HCT116 (cell line): Measurements from ENCODE around the gene ZMYND19. TPM values are rescaled to one million over a fixed set of nuclear protein-coding genes. Genes with fewer than 3 reads are reported as not detected.

Experiments
- ATAC-seq: fragments of 200-7000 bp; cut with Tn5 transposase; 2 replicates; pipeline ENCODE4 v1.9.1; 2020; ENCODE audit warnings: mild to moderate bottlenecking, moderate library complexity
- BruUV-seq: library from RNA; stranded (reverse); fragments of 400-500 nt; replicated peaks from 2 replicates; lab custom pipeline; 2021; lab: Mats Ljungman, UMichigan
- CTCF ChIA-PET: fragments of 300-600 bp; sonication (Branson Sonifier 250); formaldehyde crosslinking; loops from one replicate; lab custom pipeline; 2021; ENCODE audit warnings: antibody characterized with exemption; lab: Charles Lee
- POLR2A ChIA-PET: fragments of 300-600, 350-600 bp; sonication (Branson Sonifier 250); formaldehyde crosslinking; loops from one replicate; lab custom pipeline; 2021; ENCODE audit warnings: antibody characterized with exemption; lab: Charles Lee
- RAD21 ChIA-PET, 2 experiments: fragments of 300-600 bp; sonication (Branson Sonifier 250); formaldehyde crosslinking; loops; one replicate each; lab custom pipeline; 2023; ENCODE audit warnings: low total read pairs in 2 of 2; ENCODE audit not compliant: uncharacterized antibody in 2 of 2, unreplicated experiment in 2 of 2, low non-redundant PET in 1 of 2; lab: Charles Lee
- DNase-seq: peaks from one replicate; pipeline ENCODE4 v3.0.0-alpha.2; 2010; ENCODE audit warnings: low read depth, low spot score
- H2AFZ ChIP-seq: fragments of 200-600 bp; shearing (Covaris generic), sonication (generic); 2 replicates; pipeline ENCODE4 v1.6.1; 2017; ENCODE audit warnings: low read depth, mixed run types, mixed read lengths, antibody characterized with exemption, low read length; ENCODE audit not compliant: poor library complexity, severe bottlenecking
- H3K27ac ChIP-seq: 2 replicates; pipeline ENCODE4 v1.5.1; 2012; ENCODE audit warnings: low read depth, low read length
- H3K27me3 ChIP-seq: fragments of 200-600 bp; sonication (generic); 2 replicates; pipeline ENCODE4 v1.6.1; 2016; ENCODE audit warnings: mixed run types, low read length, mixed read lengths; ENCODE audit not compliant: insufficient read depth
- H3K36me3 ChIP-seq, 2 experiments: fragments of 200-500 bp in 1 of 2; fragments of 200-600 bp in 1 of 2; sonication (Bioruptor generic) in 1 of 2; sonication (generic) in 1 of 2; 2 replicates each; pipeline versions ENCODE4 v1.5.1 to v1.6.1; 2014 to 2016; ENCODE audit warnings: low read length in 2 of 2, inconsistent platforms in 1 of 2, mixed read lengths in 1 of 2, mixed run types in 1 of 2; ENCODE audit not compliant: insufficient read depth in 2 of 2, control insufficient read depth in 1 of 2
- H3K4me1 ChIP-seq, 2 experiments: fragments of 200-600 bp in 1 of 2; sonication (generic) in 1 of 2; 2 replicates each; pipeline versions ENCODE4 v1.5.1 to v1.6.1; 2012 to 2017; ENCODE audit warnings: low read length in 2 of 2, inconsistent platforms in 1 of 2, mild to moderate bottlenecking in 1 of 2, mixed read lengths in 1 of 2, mixed run types in 1 of 2, moderate library complexity in 1 of 2; ENCODE audit not compliant: insufficient read depth in 2 of 2, control insufficient read depth in 1 of 2
- H3K4me2 ChIP-seq: fragments of 200-600 bp; sonication (generic); 2 replicates; pipeline ENCODE4 v1.6.1; 2017; ENCODE audit warnings: mixed run types, low read length, mixed read lengths
- H3K4me3 ChIP-seq, 2 experiments: fragments of 200-600 bp in 1 of 2; sonication (generic) in 1 of 2; replicated peaks in 1 of 2; 2 replicates each; pipeline ENCODE4 v1.5.1; 2011 to 2016; ENCODE audit warnings: low read length in 2 of 2, control low read depth in 1 of 2, low read depth in 1 of 2, mild to moderate bottlenecking in 1 of 2, mixed read lengths in 1 of 2, mixed run types in 1 of 2
- H3K79me2 ChIP-seq: fragments of 200-600 bp; sonication (generic); 2 replicates; pipeline ENCODE4 v1.6.1; 2017; ENCODE audit warnings: mild to moderate bottlenecking, mixed run types, low read length, moderate library complexity, mixed read lengths; ENCODE audit not compliant: insufficient read depth
- H3K9ac ChIP-seq: fragments of 200-600 bp; sonication (generic); 2 replicates; pipeline ENCODE4 v1.6.1; 2016; ENCODE audit warnings: low read length, mixed read lengths
- H3K9me2 ChIP-seq: fragments of 200-600 bp; sonication (generic), shearing (Covaris generic); 2 replicates; pipeline ENCODE4 v1.6.1; 2017; ENCODE audit warnings: mixed run types, mild to moderate bottlenecking, moderate library complexity; ENCODE audit not compliant: insufficient read depth
- H3K9me3 ChIP-seq, 2 experiments: fragments of 200-500 bp in 1 of 2; fragments of 200-600 bp in 1 of 2; sonication (Bioruptor generic) in 1 of 2; sonication (generic) in 1 of 2; 2 replicates each; pipeline ENCODE4 v1.6.1; 2014 to 2017; ENCODE audit warnings: low read length in 2 of 2, mixed read lengths in 2 of 2, inconsistent platforms in 1 of 2, low read depth in 1 of 2, mild to moderate bottlenecking in 1 of 2, mixed run types in 1 of 2, moderate library complexity in 1 of 2; ENCODE audit not compliant: control insufficient read depth in 1 of 2, insufficient read depth in 1 of 2
- H4K20me1 ChIP-seq: fragments of 200-600 bp; sonication (generic), shearing (Covaris generic); 2 replicates; pipeline ENCODE4 v1.6.1; 2017; ENCODE audit warnings: mixed run types, mild to moderate bottlenecking, moderate library complexity; ENCODE audit not compliant: insufficient read depth
- CBX3 ChIP-seq: IDR thresholded peaks from 2 replicates; pipeline ENCODE4 v1.6.1; 2012; ENCODE audit warnings: low read depth
- EZH2 ChIP-seq: fragments of 200-600 bp; sonication (generic); IDR thresholded peaks from 2 replicates; pipeline ENCODE4 v1.6.1; 2017; ENCODE audit warnings: antibody characterized with exemption, mixed run types
- FOSL1 ChIP-seq: IDR thresholded peaks from 2 replicates; pipeline ENCODE4 v1.6.1; 2012; ENCODE audit warnings: low read depth
- JUND ChIP-seq: IDR thresholded peaks from 2 replicates; pipeline ENCODE4 v1.6.1; 2012
- RAD21 ChIP-seq: IDR thresholded peaks from 2 replicates; pipeline ENCODE4 v1.6.1; 2012; ENCODE audit warnings: low read depth, mild to moderate bottlenecking
- SP1 ChIP-seq: IDR thresholded peaks from 2 replicates; pipeline ENCODE4 v1.6.1; 2012; ENCODE audit warnings: low read depth
- SRF ChIP-seq: IDR thresholded peaks from 2 replicates; pipeline ENCODE4 v1.6.1; 2012; ENCODE audit warnings: low read depth
- YY1 ChIP-seq: IDR thresholded peaks from 2 replicates; pipeline ENCODE4 v1.6.1; 2011; ENCODE audit warnings: low read length, low read depth, moderate library complexity, mild to moderate bottlenecking; ENCODE audit not compliant: insufficient replicate concordance; ENCODE audit errors: extremely low read depth
- ZBTB33 ChIP-seq: IDR thresholded peaks from 2 replicates; pipeline ENCODE4 v1.6.1; 2011; ENCODE audit warnings: mild to moderate bottlenecking, low read length, moderate library complexity; ENCODE audit not compliant: insufficient replicate concordance; ENCODE audit errors: extremely low read depth
- ZNF274 ChIP-seq: fragments of 200-500 bp; sonication (Bioruptor generic); IDR thresholded peaks from 2 replicates; pipeline ENCODE4 v1.6.1; 2014; ENCODE audit warnings: mild to moderate bottlenecking, low read depth, low read length, inconsistent platforms
- intact Hi-C: fragments of 100-400 bp; cut with micrococcal nuclease; formaldehyde crosslinking; loops from 2 replicates; pipeline ENCODE4 v1.10.0; 2022
- total RNA-seq: library from RNA; stranded (reverse); gene quantifications from one replicate; pipeline ENCODE4 v1.2.1, GENCODE V29; 2021; ENCODE audit not compliant: unreplicated experiment

Gene ZMYND19
- total RNA-seq, 1 experiment from 2014 or later: 57.4 TPM

GRCh38 chr9:137620048-137620405 lies 29.7 kb upstream of the ZMYND19 start:
- Histone ChIP-seq H3K4me1 (peaks cover 19 to 30% of the 10 kb centered on the region in 2 experiments), H3K27ac (peak overlapping the region; percentile 72; the same call in 1 of the 2 replicates), H3K4me3 (peak overlapping the region; percentile 74 to 88), H3K36me3 (peaks cover 2 to 15% of the 10 kb centered on the region in 2 experiments; a peak in 2 of 4 replicates), H3K9me3 (no peaks in the 10 kb centered on the region), H3K79me2 (peaks cover 85% of the 10 kb centered on the region), H3K9ac (peak overlapping the region; percentile 82), H3K27me3 (no peaks in the 10 kb centered on the region), H3K9me2 (no peaks in the 10 kb centered on the region), H3K4me2 (peak overlapping the region; percentile 91), H2AFZ (no peak overlapping the region), H4K20me1 (peaks cover 5% of the 10 kb centered on the region; the same call in 1 of the 2 replicates)
- DNase-seq (no peak), ATAC-seq (no peak)
- ChIA-PET POLR2A (no interaction called here), RAD21 (no interaction called here), CTCF (no interaction called here)
- BruUV-seq: TSS peak; percentile 73
- TF ChIP-seq RAD21: no peak
- no peak for TF ChIP-seq EZH2
- TF ChIP-seq CBX3: no peak
- no peak for TF ChIP-seq ZNF274
- TF ChIP-seq ZBTB33: no peak
- no peak for TF ChIP-seq JUND
- TF ChIP-seq SRF: no peak
- no peak for TF ChIP-seq SP1
- no peak for TF ChIP-seq YY1
- no peak for TF ChIP-seq FOSL1
- intact Hi-C loops: no loop called here
